ENCODE measurements around the gene GXYLT2.

DNA sequence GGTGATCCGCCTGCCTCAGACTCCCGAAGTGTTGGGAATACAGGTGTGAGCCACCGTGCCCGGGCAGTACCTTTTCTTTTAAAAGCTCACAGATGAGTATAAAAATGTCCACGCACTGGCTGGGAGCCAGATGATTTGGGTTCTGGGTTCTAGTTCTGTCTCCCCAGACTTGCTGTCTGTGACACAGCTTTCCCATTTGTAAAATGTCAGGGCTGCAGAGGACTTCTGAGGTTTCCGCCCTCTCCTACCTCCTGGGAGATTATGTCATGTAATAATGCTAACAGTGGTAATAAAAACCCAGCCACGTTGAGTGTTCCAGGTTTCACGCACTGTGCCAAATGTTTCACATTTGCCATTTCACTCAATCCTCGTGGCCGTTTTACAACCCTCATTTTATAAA, 107.5 kb downstream of the GXYLT2 start:
- TF ChIP-seq, protein P1, sequence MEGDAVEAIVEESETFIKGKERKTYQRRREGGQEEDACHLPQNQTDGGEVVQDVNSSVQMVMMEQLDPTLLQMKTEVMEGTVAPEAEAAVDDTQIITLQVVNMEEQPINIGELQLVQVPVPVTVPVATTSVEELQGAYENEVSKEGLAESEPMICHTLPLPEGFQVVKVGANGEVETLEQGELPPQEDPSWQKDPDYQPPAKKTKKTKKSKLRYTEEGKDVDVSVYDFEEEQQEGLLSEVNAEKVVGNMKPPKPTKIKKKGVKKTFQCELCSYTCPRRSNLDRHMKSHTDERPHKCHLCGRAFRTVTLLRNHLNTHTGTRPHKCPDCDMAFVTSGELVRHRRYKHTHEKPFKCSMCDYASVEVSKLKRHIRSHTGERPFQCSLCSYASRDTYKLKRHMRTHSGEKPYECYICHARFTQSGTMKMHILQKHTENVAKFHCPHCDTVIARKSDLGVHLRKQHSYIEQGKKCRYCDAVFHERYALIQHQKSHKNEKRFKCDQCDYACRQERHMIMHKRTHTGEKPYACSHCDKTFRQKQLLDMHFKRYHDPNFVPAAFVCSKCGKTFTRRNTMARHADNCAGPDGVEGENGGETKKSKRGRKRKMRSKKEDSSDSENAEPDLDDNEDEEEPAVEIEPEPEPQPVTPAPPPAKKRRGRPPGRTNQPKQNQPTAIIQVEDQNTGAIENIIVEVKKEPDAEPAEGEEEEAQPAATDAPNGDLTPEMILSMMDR (IDR thresholded peaks at IDR 0.05; ENCODE audit: borderline replicate concordance, extremely low read depth, low read length, poor library complexity, severe bottlenecking), result no peak
- TF ChIP-seq EZH2 (IDR thresholded peaks at IDR 0.05; ENCODE audit: borderline replicate concordance, low read depth, low read length, severe bottlenecking), result no peak

Measured in DND-41 (cell line).